Stimulated activated CD8-positive, alpha-beta memory T cell treated with anti-CD3 and anti-CD28 coated beads, Interleukin-15, amount 100 ng/mL, for 1 hour (primary cell): ENCODE data around the gene FURIN.
"Not testable (repeated sequence)": the region's sequence is repeated elsewhere in the genome, so short reads cannot be mapped to it uniquely, and the experiment has no call there.

Experiments
- DNase-seq: peaks from one replicate; pipeline ENCODE4 v3.0.0-alpha.2; 2020; ENCODE audit warnings: low read depth

FURIN gene

DNA sequence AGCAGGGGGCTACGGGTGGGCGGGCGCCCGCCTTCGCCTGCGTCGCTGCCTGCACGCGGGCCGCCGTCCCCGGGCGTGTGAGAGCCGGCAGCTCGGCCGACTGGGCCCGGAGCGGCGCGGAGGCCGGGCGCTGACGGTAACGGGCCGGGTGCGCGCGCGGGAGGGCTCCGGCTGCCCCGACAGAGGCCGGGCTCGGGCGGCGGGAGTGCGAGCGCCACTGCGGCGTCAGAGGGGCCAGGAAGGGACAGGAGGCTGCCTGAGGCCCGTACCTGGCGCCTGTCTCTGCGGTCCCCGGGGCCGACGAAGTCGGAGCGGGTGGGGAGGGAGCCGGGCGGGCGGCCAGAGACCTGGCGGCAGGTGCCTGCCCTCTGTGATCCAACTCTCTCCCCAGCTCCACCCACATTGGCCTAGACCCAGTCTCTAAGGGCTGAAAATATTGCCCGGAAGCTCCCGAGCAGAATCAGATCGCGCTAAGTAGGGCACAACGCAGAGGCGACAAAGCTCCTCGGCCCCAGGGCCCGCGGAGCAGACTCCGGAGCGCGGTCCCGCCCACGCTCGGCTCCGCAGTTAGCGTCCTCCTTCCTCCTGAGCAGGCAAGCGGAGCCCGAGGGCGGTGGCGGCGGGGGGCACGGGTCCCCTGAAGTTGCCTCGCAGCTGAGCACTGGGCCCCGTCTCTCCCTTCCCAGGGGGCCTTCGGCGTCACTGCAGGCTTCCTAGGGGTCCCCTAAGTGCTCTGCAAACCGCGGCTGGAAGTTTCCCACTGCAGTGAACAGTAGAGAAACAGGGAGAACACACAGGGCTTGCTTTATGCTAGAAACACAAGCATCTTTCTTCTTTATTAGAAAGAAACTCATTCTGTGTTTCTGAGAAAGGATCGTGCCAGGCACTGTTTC is 34.7 kb downstream of the FURIN start, which contains the start of gene MAN2A2:
MAN2A2 (plus strand) TSS at position 463 of the 893 bp plus-strand sequence. CDS start 906 bp downstream, outside the sequence.
- DNase-seq: peak; percentile 45

- no peak for DNase-seq
Measured at GRCh38 chr15:90903733-90904536, 35.5 kb downstream of the FURIN start.

GRCh38 chr15:90904746-90905145 is 36.4 kb downstream of the FURIN start:
- no peak for DNase-seq

DNA sequence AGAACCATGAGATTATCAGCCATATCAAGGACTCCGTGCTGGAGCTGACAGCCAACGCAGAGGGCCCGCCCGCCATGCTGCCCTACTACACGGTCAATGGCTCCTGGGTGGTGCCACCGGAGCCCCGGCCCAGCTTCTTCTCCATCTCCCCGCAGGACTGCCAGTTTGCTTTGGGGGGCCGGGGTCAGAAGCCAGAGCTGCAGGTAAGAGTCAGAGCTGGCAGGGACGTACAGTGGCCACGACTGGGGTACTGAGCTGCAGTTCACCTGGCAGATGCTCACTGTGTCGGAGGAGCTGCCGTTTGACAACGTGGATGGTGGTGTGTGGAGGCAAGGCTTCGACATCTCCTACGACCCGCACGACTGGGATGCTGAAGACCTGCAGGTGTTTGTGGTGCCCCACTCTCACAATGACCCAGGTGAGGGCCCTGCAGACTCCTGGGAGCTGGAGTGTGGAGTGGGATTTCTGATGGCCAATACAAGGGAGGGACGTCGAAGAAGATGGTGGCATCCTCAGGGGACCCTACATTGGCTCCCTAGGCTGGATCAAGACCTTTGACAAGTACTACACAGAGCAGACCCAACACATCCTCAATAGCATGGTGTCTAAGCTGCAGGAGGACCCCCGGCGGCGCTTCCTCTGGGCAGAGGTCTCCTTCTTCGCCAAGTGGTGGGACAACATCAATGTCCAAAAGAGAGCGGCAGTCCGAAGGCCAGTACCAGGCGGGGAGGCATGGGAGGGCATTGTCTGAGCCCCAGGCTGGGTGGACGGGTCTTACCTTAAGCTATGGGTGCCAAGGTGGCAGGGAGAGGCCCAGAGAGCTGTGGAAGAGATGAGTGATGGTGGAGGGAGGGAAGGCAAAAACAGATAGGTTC is 37.2 kb downstream of the FURIN start:
- no peak for DNase-seq

DNA sequence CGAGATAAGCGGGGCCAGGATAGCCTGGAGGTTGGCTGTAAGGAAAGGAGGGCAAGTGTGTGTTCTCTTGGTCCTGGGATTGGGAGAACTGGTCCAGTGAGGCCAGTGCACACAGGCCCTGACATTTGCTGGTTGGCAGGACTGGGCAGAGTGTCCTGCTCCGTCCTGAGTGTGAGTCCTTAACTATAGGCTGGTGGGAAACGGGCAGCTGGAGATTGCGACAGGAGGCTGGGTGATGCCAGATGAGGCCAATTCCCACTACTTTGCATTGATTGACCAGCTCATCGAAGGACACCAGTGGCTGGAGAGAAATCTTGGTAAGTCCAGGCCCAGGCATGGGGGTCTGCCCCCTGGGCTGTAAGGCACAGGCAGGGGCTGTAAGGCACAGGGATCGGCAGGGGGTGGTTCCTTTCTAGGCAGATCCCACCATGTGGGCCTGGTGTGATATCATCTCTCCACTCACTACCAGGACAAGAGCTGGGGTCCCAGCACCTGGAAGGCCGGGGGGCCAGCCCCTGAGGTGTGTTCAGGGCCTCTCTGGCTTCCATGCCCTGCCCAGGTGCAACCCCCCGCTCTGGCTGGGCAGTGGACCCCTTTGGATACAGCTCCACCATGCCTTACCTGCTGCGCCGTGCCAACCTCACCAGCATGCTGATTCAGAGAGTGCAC is 37.9 kb downstream of the FURIN start:
- no peak for DNase-seq

GRCh38 chr15:90907051-90907660 is 38.8 kb downstream of the FURIN start:
- DNase-seq: no peak

DNA sequence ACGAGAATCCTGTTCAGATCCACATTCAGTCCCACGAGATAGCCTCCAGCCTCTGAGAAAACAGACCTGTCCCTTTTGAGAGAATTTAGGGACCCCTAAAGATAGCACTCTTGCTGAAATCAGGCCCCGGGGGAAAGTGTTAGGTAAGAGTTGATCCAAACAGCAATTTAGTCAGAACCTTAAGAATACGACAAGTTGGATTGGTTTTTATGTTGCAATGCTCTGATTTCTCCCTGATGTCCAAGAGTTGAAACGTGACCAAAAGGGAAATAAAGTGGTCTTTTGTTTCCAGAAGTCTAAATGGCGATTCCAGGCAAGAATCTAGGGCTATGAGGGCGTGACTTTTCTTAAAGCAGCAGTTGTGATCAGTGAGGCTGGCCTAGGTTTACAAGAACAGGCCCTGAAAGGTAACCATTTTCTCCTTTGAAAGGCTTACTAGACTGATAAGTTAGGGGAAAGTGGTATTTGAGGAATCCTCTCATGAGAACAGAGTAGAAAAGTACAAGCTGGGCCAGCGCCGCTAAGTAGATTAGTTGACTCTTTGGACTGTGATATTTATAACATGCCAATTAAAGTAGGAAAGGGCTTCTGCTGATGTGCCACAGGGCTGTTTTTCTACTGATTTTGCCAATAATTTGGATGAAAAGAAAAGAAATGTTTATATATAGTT is 39.6 kb downstream of the FURIN start:
- no peak for DNase-seq

DNA sequence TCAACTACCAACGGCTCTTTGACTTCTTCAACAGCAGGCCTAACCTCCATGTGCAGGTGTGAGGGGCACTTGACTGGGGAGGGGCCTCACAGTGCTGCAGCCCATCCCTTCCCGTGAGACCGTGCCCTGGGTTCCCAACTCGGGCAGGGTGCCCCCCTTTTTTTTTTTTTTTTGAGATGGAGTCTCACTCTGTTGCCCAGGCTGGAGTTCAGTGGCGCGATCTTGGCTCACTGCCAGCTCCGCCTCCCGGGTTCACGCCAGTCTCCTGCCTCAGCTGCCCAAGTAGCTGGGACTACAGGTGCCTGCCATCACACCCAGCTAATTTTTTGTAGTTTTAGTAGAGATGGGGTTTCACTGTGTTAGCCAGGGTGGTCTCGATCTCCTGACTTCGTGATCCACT is 41.1 kb downstream of the FURIN start:
- DNase-seq: not testable (repeated sequence)

- DNase-seq: no peak
Measured at GRCh38 chr15:90909976-90910375, 41.6 kb downstream of the FURIN start.

- DNase-seq: no peak
Measured at GRCh38 chr15:90910441-90911301, 42.3 kb downstream of the FURIN start.

- no peak for DNase-seq
Measured at GRCh38 chr15:90911302-90911623, 42.9 kb downstream of the FURIN start.

DNA sequence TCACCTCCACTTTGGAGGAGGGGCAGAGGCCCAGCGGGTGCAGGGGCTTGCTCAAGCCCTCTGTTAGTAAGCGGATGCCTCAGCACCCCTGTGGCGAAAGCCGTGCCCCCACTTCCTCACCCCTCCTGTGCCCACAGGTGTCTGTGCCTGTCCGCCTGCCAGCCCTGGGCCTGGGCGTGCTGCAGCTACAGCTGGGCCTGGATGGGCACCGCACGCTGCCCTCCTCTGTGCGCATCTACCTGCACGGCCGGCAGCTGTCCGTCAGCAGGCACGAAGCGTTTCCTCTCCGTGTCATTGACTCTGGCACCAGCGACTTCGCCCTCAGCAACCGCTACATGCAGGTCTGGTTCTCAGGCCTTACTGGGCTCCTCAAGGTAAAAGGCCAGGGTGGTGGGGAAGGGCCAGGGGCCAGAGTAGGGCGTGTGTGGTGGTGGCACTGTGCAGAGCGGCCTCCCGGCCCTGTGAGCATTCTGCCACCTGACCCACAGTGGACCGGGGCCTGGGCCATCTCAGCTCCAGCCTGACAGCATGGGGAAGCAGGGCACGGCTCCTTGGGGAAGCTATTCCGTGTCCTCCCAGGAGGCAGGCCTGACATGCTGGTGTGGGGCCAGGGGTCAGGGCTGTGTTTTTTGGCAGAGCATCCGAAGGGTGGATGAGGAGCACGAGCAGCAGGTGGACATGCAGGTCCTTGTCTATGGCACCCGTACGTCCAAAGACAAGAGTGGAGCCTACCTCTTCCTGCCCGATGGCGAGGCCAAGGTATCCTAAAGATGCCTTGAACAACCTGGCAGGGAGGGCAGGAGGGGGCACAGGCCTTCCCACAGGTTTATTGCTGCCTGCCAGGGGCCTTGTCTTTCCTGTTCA is 43.8 kb downstream of the FURIN start:
- no peak for DNase-seq

GRCh38 chr15:90912770-90913075 is 44.3 kb downstream of the FURIN start:
- no peak for DNase-seq

- no peak for DNase-seq
Measured at GRCh38 chr15:90913398-90913944, 45.1 kb downstream of the FURIN start.

GRCh38 chr15:90914305-90915080 is 46.1 kb downstream of the FURIN start:
- DNase-seq: no peak

- DNase-seq: no peak
Measured at GRCh38 chr15:90915216-90915807, 46.9 kb downstream of the FURIN start.

DNA sequence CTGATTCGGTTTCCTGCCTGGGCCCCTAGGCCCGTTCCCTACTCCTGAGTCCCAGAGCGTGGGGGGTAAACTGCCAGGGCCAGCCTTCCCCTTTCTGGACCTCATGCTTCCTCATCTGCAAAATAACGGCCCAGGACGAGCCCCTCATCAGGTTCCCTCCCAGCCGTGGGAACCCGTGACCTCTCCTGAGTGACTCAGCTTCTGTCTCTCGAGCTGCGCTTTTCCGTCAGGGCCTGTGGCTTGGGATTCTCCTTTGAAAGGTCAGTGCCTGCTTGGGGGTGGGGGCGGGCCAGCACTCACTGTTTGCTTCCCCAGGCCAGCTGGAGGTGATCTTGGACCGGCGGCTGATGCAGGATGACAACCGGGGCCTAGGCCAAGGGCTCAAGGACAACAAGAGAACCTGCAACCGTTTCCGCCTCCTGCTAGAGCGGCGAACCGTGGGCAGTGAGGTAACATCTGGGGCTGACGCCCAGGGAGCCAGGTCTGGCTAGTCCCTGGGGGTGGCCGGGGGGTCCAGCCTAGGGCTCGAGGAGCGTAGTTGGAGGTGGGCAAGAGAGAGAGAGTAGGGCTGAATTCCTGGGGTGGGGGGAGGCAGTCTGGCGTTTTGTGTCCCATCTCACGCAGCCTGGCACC is 47.5 kb downstream of the FURIN start:
- no peak for DNase-seq
